22Rv1 (cell line): Measurements from ENCODE around the gene PRDX3.

Source experiments
- H3K27ac ChIP-seq: fragments of 450-650 bp; 2 replicates; pipeline ENCODE4 v1.5.1; 2017
- CTCF ChIP-seq: fragments of 450-650 bp; IDR thresholded peaks from 2 replicates; pipeline ENCODE4 v1.5.1; 2017; ENCODE audit warnings: mild to moderate bottlenecking
- ZFX ChIP-seq: fragments of 450-650 bp; IDR thresholded peaks from 2 replicates; pipeline ENCODE4 v1.6.1; 2017; ENCODE audit warnings: antibody characterized with exemption, borderline replicate concordance

PRDX3 gene

GRCh38 chr10:119219871-119220270 lies 41.3 kb upstream of the PRDX3 start:
- H3K27ac ChIP-seq: no peak overlapping the region
- TF ChIP-seq CTCF (no peak), ZFX (no peak)

- TF ChIP-seq ZFX: no peak
Measured at GRCh38 chr10:119217991-119218490, 39.4 kb upstream of the PRDX3 start.

DNA sequence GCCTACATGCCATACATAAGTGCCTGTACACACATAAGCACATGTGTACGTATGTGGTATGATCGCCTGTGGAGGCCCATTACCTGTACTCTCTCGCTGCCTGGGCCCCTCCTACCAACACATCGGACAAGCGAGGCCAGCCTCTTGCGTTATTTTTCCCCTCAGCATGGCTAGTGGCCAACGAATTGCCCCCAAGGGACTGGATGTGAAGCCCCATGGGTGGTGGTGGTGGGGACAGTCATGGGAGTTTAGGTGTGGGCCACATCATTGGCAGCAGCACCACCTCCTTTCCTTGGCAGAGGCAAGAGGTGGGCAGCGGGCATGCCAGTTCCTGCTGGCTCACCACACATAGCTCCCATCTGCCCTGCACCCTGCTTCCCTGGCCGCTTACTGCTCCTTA lies 38.8 kb upstream of the PRDX3 start:
- H3K27ac ChIP-seq: no peak overlapping the region
- no peak for TF ChIP-seq ZFX
- no peak for TF ChIP-seq CTCF

More at GRCh38 chr10:119217991-119218490, 39.4 kb upstream of the PRDX3 start:
- no peak overlapping the region for H3K27ac ChIP-seq

DNA sequence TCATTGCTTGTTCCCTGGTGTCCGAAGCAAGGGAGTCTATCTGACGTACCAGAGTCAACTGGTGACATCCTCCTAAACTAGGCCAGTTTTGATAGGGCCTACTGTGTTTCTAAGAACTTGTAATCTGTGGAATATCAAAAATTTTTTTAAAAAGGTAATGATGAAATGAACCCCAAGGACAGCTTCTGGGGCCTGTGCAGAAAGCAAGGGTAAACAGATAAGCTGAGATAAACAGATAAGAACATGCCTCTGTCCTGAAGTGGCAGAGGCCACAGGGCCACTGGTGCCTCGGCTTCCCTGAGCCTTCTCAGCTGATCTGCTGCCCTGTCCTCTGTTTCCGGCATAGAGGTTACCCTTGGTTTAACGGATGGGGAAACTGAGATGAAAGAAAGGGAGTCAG lies 37.5 kb upstream of the PRDX3 start:
- TF ChIP-seq CTCF: no peak
- no peak for TF ChIP-seq ZFX
- H3K27ac ChIP-seq: no peak overlapping the region

DNA sequence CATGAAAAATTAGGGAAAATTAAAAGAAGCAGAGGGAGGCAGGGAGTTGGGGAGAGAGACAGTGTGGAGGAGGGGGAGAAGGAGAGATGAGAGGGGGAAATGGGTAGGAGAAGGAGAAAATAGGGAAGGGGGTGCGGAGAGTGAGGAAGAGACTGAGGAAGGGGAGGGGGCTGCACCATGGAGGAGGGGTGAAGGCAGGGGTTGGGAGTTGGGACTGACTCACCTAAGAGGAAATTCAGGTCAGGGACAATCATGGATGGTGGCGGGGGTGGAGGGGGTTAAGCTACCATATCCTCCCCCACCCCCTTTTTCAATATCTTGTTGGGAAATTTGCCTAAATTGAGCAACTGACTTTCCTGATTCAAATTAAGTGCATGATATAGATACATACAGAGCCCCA lies 36.8 kb upstream of the PRDX3 start:
- H3K27ac ChIP-seq: no peak overlapping the region

GRCh38 chr10:119211625-119212441 lies 33.2 kb upstream of the PRDX3 start:
- no peak overlapping the region for H3K27ac ChIP-seq
- TF ChIP-seq CTCF (no peak), ZFX (no peak)

More for the DNA sequence above, 36.8 kb upstream of the PRDX3 start:
- no peak for TF ChIP-seq CTCF

GRCh38 chr10:119211176-119211575 lies 32.6 kb upstream of the PRDX3 start:
- no peak overlapping the region for H3K27ac ChIP-seq

More at GRCh38 chr10:119211176-119211575, 32.6 kb upstream of the PRDX3 start:
- no peak for TF ChIP-seq ZFX
- no peak for TF ChIP-seq CTCF
